Panc1 (cell line): ENCODE results near the gene SLC5A6. TPM values are rescaled to one million over a fixed set of nuclear protein-coding genes. Genes with fewer than 3 reads are reported as not detected.
A peak's percentile ranks its signal among the peaks of the same experiment; 100 is the strongest.

Experiments
- ATAC-seq: fragments of 200-7000 bp; cut with Tn5 transposase; 2 replicates; pipeline ENCODE4 v1.9.1; 2020; ENCODE audit warnings: mild to moderate bottlenecking, moderate library complexity
- BruUV-seq: library from RNA; stranded (reverse); fragments of 400-500 nt; replicated peaks from 2 replicates; lab custom pipeline; 2021; lab: Mats Ljungman, UMichigan
- CTCF ChIA-PET: fragments of 300-600 bp; sonication (Branson Sonifier 250); formaldehyde crosslinking; loops from one replicate; lab custom pipeline; 2022; ENCODE audit warnings: antibody characterized with exemption; lab: Charles Lee
- POLR2A ChIA-PET: fragments of 300-600 bp; sonication (Branson Sonifier 250); formaldehyde crosslinking; loops from one replicate; lab custom pipeline; 2022; ENCODE audit warnings: antibody characterized with exemption; lab: Charles Lee
- DNase-seq: peaks from one replicate; pipeline ENCODE4 v3.0.0-alpha.2; 2010; ENCODE audit warnings: low read depth, low spot score
- H3K27ac ChIP-seq: 2 replicates; pipeline ENCODE4 v1.5.1; 2011; ENCODE audit warnings: mild to moderate bottlenecking, low read length, inconsistent platforms
- H3K27me3 ChIP-seq: fragments of 200-500 bp; sonication (Bioruptor generic); 2 replicates; pipeline ENCODE4 v1.6.0; 2014; ENCODE audit warnings: low read length, inconsistent platforms; ENCODE audit not compliant: control insufficient read depth, insufficient read depth
- H3K36me3 ChIP-seq: fragments of 200-500 bp; sonication (Bioruptor generic); 2 replicates; pipeline ENCODE4 v1.5.1; 2014; ENCODE audit warnings: inconsistent platforms, mild to moderate bottlenecking, low read length, moderate library complexity; ENCODE audit not compliant: control insufficient read depth, insufficient read depth
- H3K4me1 ChIP-seq: 2 replicates; pipeline ENCODE4 v1.5.1; 2011; ENCODE audit warnings: inconsistent platforms, mild to moderate bottlenecking, low read length, moderate library complexity; ENCODE audit not compliant: control insufficient read depth, insufficient read depth
- H3K4me3 ChIP-seq, 2 experiments: 2 replicates each; pipeline ENCODE4 v1.5.1; 2011 to 2012; ENCODE audit warnings: low read depth in 2 of 2, low read length in 2 of 2, mild to moderate bottlenecking in 2 of 2, inconsistent platforms in 1 of 2, moderate library complexity in 1 of 2
- H3K9me3 ChIP-seq: fragments of 200-500 bp; sonication (Bioruptor generic); 2 replicates; pipeline ENCODE4 v1.5.1; 2014; ENCODE audit warnings: low read depth, mild to moderate bottlenecking, inconsistent platforms, low read length, moderate library complexity; ENCODE audit not compliant: control insufficient read depth, insufficient read depth
- CTCF ChIP-seq: fragments of 450-650 bp; IDR thresholded peaks from 2 replicates; pipeline ENCODE4 v1.5.1; 2017; ENCODE audit warnings: mild to moderate bottlenecking
- POLR2AphosphoS5 ChIP-seq: IDR thresholded peaks from 2 replicates; pipeline ENCODE4 v1.6.1; 2012; ENCODE audit warnings: mild to moderate bottlenecking, low read depth, low read length, moderate library complexity
- SIN3A ChIP-seq: IDR thresholded peaks from 2 replicates; pipeline ENCODE4 v1.6.1; 2012; ENCODE audit warnings: low read depth, mild to moderate bottlenecking, low read length, moderate library complexity, borderline replicate concordance; ENCODE audit not compliant: insufficient read depth
- TCF7L2 ChIP-seq: IDR thresholded peaks from 2 replicates; pipeline ENCODE4 v1.6.1; 2011; ENCODE audit warnings: mild to moderate bottlenecking, low read depth, low read length, inconsistent platforms
- in situ Hi-C: cut with HindIII; loops from 2 replicates; pipeline ENCODE4 v1.10.0; 2016; ENCODE audit warnings: low sequenced_read_pairs, low pct_unique_long_range_greater_than_20kb
- intact Hi-C: fragments of 100-400 bp; cut with micrococcal nuclease; formaldehyde crosslinking; loops from one replicate; pipeline ENCODE4 v1.10.0; 2022; ENCODE audit not compliant: unreplicated experiment
- total RNA-seq: library from RNA; stranded (reverse); gene quantifications from one replicate; pipeline ENCODE4 v1.2.1, GENCODE V29; 2021; ENCODE audit not compliant: unreplicated experiment
- TF ChIP-seq, protein P1 (sequence below), 2 experiments: IDR thresholded peaks; 2 replicates each; pipeline ENCODE4 v1.6.1; 2011 to 2012; ENCODE audit warnings: low read depth in 2 of 2, control low read depth in 1 of 2, low read length in 1 of 2, mild to moderate bottlenecking in 1 of 2, moderate library complexity in 1 of 2; ENCODE audit not compliant: insufficient read depth in 1 of 2

The SLC5A6 gene
- total RNA-seq, 1 experiment from 2014 or later: 74.5 TPM

DNA sequence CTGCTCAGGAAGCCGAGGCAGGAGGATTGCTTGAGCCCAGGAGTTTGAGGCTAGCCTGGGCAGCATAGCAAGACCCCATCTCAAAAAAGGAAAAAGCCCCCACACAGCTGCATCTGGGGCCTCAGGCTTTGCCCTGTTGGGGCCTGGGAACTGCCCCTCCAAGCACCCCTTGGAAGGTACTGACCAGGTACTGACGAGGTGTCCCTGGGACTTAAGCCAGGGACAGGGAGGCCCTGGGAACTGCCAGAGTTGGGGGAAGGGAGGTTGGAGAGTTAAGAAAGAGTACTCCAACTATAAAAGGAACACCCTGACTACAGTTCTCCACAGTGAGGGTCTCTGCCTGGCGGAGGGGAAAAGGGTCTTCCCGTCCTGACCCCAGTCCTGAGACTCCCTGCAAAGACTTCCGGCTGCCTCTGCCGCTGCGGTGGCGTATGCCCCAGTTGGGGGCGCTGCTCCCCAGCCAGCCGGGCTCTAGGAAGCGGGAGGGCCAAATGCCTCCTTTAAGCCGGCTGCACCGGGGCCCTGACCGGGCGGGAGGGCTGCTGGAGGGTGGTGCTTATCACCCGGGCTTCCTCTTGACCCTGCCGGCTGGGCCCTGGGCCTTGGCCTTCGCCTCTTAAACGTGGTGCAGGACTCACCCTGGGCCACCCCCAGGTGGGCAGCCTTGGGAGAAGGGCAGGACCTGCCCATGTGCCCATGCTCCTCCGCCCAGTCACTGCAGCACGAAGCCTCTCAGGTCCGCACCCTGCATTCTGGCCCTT, 38.0 kb upstream of the SLC5A6 start:
- intact Hi-C loops (no loop called here), in situ Hi-C loops (no loop called here)
- Histone ChIP-seq H3K27ac (no peak overlapping the region), H3K9me3 (no peaks in the 10 kb centered on the region), H3K4me3 (no peak overlapping the region), H3K4me1 (peaks cover 6% of the 10 kb centered on the region), H3K27me3 (no peaks in the 10 kb centered on the region), H3K36me3 (no peaks in the 10 kb centered on the region)
- no TSS peak for BruUV-seq
- DNase-seq (no peak), ATAC-seq (peak; percentile 67)
- TF ChIP-seq, protein P1, sequence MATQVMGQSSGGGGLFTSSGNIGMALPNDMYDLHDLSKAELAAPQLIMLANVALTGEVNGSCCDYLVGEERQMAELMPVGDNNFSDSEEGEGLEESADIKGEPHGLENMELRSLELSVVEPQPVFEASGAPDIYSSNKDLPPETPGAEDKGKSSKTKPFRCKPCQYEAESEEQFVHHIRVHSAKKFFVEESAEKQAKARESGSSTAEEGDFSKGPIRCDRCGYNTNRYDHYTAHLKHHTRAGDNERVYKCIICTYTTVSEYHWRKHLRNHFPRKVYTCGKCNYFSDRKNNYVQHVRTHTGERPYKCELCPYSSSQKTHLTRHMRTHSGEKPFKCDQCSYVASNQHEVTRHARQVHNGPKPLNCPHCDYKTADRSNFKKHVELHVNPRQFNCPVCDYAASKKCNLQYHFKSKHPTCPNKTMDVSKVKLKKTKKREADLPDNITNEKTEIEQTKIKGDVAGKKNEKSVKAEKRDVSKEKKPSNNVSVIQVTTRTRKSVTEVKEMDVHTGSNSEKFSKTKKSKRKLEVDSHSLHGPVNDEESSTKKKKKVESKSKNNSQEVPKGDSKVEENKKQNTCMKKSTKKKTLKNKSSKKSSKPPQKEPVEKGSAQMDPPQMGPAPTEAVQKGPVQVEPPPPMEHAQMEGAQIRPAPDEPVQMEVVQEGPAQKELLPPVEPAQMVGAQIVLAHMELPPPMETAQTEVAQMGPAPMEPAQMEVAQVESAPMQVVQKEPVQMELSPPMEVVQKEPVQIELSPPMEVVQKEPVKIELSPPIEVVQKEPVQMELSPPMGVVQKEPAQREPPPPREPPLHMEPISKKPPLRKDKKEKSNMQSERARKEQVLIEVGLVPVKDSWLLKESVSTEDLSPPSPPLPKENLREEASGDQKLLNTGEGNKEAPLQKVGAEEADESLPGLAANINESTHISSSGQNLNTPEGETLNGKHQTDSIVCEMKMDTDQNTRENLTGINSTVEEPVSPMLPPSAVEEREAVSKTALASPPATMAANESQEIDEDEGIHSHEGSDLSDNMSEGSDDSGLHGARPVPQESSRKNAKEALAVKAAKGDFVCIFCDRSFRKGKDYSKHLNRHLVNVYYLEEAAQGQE (IDR thresholded peaks at IDR 0.05; ENCODE audit: insufficient read depth in 1 of 2, low read depth in 2 of 2, low read length in 1 of 2): no peak
- peak; percentile 2; the same call in 1 of the 2 replicates for TF ChIP-seq TCF7L2
- ChIA-PET POLR2A (no interaction called here), CTCF (no interaction called here)

DNA sequence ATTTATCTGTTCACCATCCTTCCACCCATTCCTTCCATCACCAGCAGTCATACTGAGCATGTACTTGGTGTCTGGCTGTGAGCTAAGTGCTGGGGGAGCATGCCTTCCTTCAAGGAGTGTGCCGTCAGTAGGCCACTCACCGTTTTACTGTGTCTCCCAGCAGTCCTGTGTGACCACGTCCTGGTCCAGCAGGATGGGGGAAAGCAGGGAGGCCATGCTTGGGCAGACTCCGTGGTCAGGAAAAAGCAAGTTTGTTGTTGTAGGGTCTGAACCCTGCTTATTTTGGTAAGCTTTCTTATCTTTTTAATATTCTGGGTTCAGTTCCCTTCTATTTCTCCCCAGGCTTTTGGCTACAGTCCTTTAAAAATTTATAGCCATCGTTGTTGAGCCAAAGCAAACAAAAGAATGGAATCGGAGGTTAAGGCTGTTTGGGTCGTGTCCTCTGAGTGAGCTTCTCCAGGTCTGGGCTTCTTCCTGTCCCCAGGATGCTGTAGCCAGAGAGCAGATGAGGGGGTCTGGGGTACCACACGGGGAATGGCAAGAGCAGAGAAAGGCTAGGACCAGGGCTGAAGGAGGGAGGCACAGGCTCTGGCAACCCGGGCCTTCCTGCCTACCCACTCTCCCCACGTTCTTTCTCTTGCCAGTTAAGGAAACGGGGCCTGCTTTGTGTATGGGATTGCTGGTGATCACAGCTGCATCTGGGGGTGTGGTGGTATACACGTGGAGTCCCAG, 37.3 kb upstream of the SLC5A6 start:
- POLR2A ChIA-PET: interaction anchor here (0.7 kb wide), 2 partner anchors 9 to 28 kb away, joined by 3 to 4 read pairs; no protein-coding TSS in a partner anchor
- CTCF ChIA-PET: interaction anchor here (0.8 to 1.2 kb wide), 2 partner anchors 31 to 54 kb away, joined by 4 to 5 read pairs; no protein-coding TSS in a partner anchor
- Histone ChIP-seq H3K9me3 (no peaks in the 10 kb centered on the region), H3K27me3 (no peaks in the 10 kb centered on the region), H3K4me3 (no peak overlapping the region), H3K36me3 (no peaks in the 10 kb centered on the region; the same call in 1 of the 2 replicates), H3K4me1 (peaks cover 6% of the 10 kb centered on the region), H3K27ac (no peak overlapping the region)
- in situ Hi-C loops (no loop called here), intact Hi-C loops (no loop called here)
- DNase-seq (no peak), ATAC-seq (peak; percentile 49)
- TF ChIP-seq CTCF (no peak), TCF7L2 (no peak), POLR2AphosphoS5 (no peak), SIN3A (no peak)
- TF ChIP-seq, protein P1 (IDR thresholded peaks at IDR 0.05; ENCODE audit: insufficient read depth in 1 of 2, low read depth in 2 of 2, low read length in 1 of 2): no peak
- no TSS peak for BruUV-seq
